IMR-90 (cell line): ENCODE measurements around the gene DCAKD. TPM values are rescaled to one million over a fixed set of nuclear protein-coding genes. Genes with fewer than 3 reads are reported as not detected.

Source experiments
- ATAC-seq: fragments of 200-7000 bp; cut with Tn5 transposase; 2 replicates; pipeline ENCODE4 v1.9.1; 2020; ENCODE audit warnings: low read depth, mild to moderate bottlenecking, moderate library complexity
- BruUV-seq: library from RNA; stranded (reverse); fragments of 400-500 nt; replicated peaks from 2 replicates; lab custom pipeline; 2021; lab: Mats Ljungman, UMichigan
- CTCF ChIA-PET: fragments of 300-600 bp; formaldehyde crosslinking; extraction: SDS; loops from one replicate; lab custom pipeline; 2021; ENCODE audit warnings: antibody characterized with exemption; lab: Yijun Ruan, JAX
- POLR2A ChIA-PET: fragments of 300-600 bp; sonication (Branson Sonifier 250); formaldehyde crosslinking; loops from one replicate; lab custom pipeline; 2022; ENCODE audit warnings: antibody characterized with exemption; ENCODE audit not compliant: unreplicated experiment; lab: Charles Lee
- DNase-seq: peaks from one replicate; pipeline ENCODE4 v3.0.0; 2013
- H2AFZ ChIP-seq: replicated peaks from 2 replicates; pipeline ENCODE3; 2013; ENCODE audit warnings: low read length, mild to moderate bottlenecking; ENCODE audit not compliant: poor library complexity
- H2AK5ac ChIP-seq: 2 replicates; pipeline ENCODE4 v1.6.1; 2013; ENCODE audit warnings: low read depth, low read length, inconsistent platforms
- H2AK9ac ChIP-seq: replicated peaks from 2 replicates; pipeline ENCODE3; 2013; ENCODE audit warnings: mild to moderate bottlenecking, low read depth, low read length, moderate library complexity; ENCODE audit not compliant: poor library complexity
- H2BK120ac ChIP-seq: 2 replicates; pipeline ENCODE4 v1.6.1; 2013; ENCODE audit warnings: low read depth, low read length, inconsistent platforms
- H2BK15ac ChIP-seq: 3 replicates; pipeline ENCODE4 v1.6.1; 2013; ENCODE audit warnings: low read depth, low read length, inconsistent platforms
- H2BK20ac ChIP-seq: 2 replicates; pipeline ENCODE4 v1.6.1; 2013; ENCODE audit warnings: low read depth, mild to moderate bottlenecking, inconsistent platforms, low read length, moderate library complexity
- H2BK5ac ChIP-seq: 2 replicates; pipeline ENCODE4 v1.6.1; 2013; ENCODE audit warnings: mild to moderate bottlenecking, low read depth, low read length, inconsistent platforms; ENCODE audit not compliant: poor library complexity, severe bottlenecking
- H3K14ac ChIP-seq: replicated peaks from 2 replicates; pipeline ENCODE4 v1.6.1; 2013; ENCODE audit warnings: low read depth, low read length, inconsistent platforms
- H3K18ac ChIP-seq: 2 replicates; pipeline ENCODE4 v1.6.1; 2013; ENCODE audit warnings: low read depth, low read length, control low read depth
- H3K23ac ChIP-seq: 2 replicates; pipeline ENCODE4 v1.6.1; 2013; ENCODE audit warnings: low read depth, low read length, inconsistent platforms
- H3K27ac ChIP-seq: 2 replicates; pipeline ENCODE4 v1.5.1; 2013; ENCODE audit warnings: mild to moderate bottlenecking, control low read depth, low read length; ENCODE audit not compliant: insufficient read depth
- H3K27me3 ChIP-seq: 2 replicates; pipeline ENCODE4 v1.6.1; 2013; ENCODE audit warnings: low read length; ENCODE audit not compliant: control insufficient read depth, insufficient read depth
- H3K36me3 ChIP-seq: 2 replicates; pipeline ENCODE4 v1.6.1; 2013; ENCODE audit warnings: low read length, mixed read lengths; ENCODE audit not compliant: control insufficient read depth, insufficient read depth
- H3K4ac ChIP-seq: 2 replicates; pipeline ENCODE4 v1.6.1; 2013; ENCODE audit warnings: low read depth, low read length, inconsistent platforms
- H3K4me1 ChIP-seq: 2 replicates; pipeline ENCODE4 v1.6.1; 2013; ENCODE audit warnings: low read length, mixed read lengths; ENCODE audit not compliant: control insufficient read depth, insufficient read depth
- H3K4me2 ChIP-seq: 2 replicates; pipeline ENCODE4 v1.6.1; 2013; ENCODE audit warnings: low read depth, mild to moderate bottlenecking, control low read depth, low read length, moderate library complexity
- H3K4me3 ChIP-seq: 2 replicates; pipeline ENCODE4 v1.5.1; 2013; ENCODE audit warnings: low read depth, mild to moderate bottlenecking, control low read depth, low read length, moderate library complexity; ENCODE audit not compliant: insufficient read depth
- H3K56ac ChIP-seq: 2 replicates; pipeline ENCODE4 v1.6.1; 2013; ENCODE audit warnings: low read length, inconsistent platforms; ENCODE audit not compliant: insufficient read depth; ENCODE audit errors: extremely low read depth
- H3K79me1 ChIP-seq, 2 experiments: 2 replicates each; pipeline ENCODE4 v1.6.1; 2013; ENCODE audit warnings: low read length in 2 of 2, inconsistent platforms in 1 of 2, low read depth in 1 of 2
- H3K9ac ChIP-seq: 2 replicates; pipeline ENCODE4 v1.6.1; 2013; ENCODE audit warnings: low read depth, low read length, control low read depth
- H3K9me1 ChIP-seq: 2 replicates; pipeline ENCODE4 v1.6.1; 2013; ENCODE audit warnings: low read length, inconsistent platforms; ENCODE audit not compliant: insufficient read depth
- H3K9me3 ChIP-seq: 2 replicates; pipeline ENCODE4 v1.6.1; 2013; ENCODE audit warnings: low read length; ENCODE audit not compliant: control insufficient read depth, insufficient read depth
- H4K20me1 ChIP-seq: 2 replicates; pipeline ENCODE4 v1.6.1; 2013; ENCODE audit warnings: low read length, inconsistent platforms; ENCODE audit not compliant: insufficient read depth
- H4K5ac ChIP-seq: 2 replicates; pipeline ENCODE4 v1.6.1; 2013; ENCODE audit warnings: mild to moderate bottlenecking, low read depth, low read length, control low read depth
- H4K8ac ChIP-seq, 2 experiments: 2 replicates each; pipeline ENCODE4 v1.6.1; 2013; ENCODE audit warnings: low read depth in 2 of 2, low read length in 2 of 2, control low read depth in 1 of 2, inconsistent platforms in 1 of 2
- H4K91ac ChIP-seq: 2 replicates; pipeline ENCODE4 v1.6.1; 2013; ENCODE audit warnings: low read depth, low read length, inconsistent platforms; ENCODE audit not compliant: insufficient read depth
- RAD21 ChIP-seq: IDR thresholded peaks from 2 replicates; pipeline ENCODE4 v1.6.1; 2012; ENCODE audit warnings: low read length, improper control_type of control experiment
- WGBS, 2 experiments: methylation state at CpG; one replicate each; pipeline versions ENCODE4 v1.1.5 to v1.1.7; 2013; ENCODE audit warnings: missing lambda C conversion rate in 2 of 2; ENCODE audit not compliant: insufficient read length in 1 of 2; ENCODE audit errors: extremely low coverage in 2 of 2; 5-methylcytosine and 5-hydroxymethylcytosine counted together
- dilution Hi-C: fragments of 300-500 bp; cut with HindIII; formaldehyde crosslinking; loops from one replicate; pipeline ENCODE4 v1.14.3; 2018; ENCODE audit warnings: low sequenced_read_pairs; ENCODE audit not compliant: unreplicated experiment
- in situ Hi-C: fragments of 300-500 bp; cut with MboI; formaldehyde crosslinking; loops from 3 replicates; pipeline ENCODE4 v1.14.3; 2019; ENCODE audit warnings: low sequenced_read_pairs, inconsistent platforms, mixed read lengths
- intact Hi-C: fragments of 100-400 bp; cut with micrococcal nuclease; formaldehyde crosslinking; loops from 2 replicates; pipeline ENCODE4 v1.10.0; 2022
- polyA plus RNA-seq, 3 experiments: library from polyadenylated mRNA; depleted of rRNA; stranded (reverse); fragments of >200 nt; gene quantifications; 2 replicates each; pipeline ENCODE4 v1.2.3, GENCODE V29; 2012; ENCODE audit warnings: low replicate concordance in 1 of 3
- total RNA-seq: library from RNA; depleted of rRNA; stranded (reverse); fragments of >200 nt; gene quantifications from 2 replicates; pipeline ENCODE4 v1.2.3, GENCODE V29; 2012
- TF ChIP-seq, protein P1 (sequence below): conservative IDR thresholded peaks from 2 replicates; pipeline ENCODE4 v1.5.1; 2012; ENCODE audit warnings: mild to moderate bottlenecking, low read depth, low read length, improper control_type of control experiment

The DCAKD gene
- total and polyA plus RNA-seq, 2 of the 4 experiments (the other 2 are of a cell fraction) = 31.3 to 47.9 TPM

DNA sequence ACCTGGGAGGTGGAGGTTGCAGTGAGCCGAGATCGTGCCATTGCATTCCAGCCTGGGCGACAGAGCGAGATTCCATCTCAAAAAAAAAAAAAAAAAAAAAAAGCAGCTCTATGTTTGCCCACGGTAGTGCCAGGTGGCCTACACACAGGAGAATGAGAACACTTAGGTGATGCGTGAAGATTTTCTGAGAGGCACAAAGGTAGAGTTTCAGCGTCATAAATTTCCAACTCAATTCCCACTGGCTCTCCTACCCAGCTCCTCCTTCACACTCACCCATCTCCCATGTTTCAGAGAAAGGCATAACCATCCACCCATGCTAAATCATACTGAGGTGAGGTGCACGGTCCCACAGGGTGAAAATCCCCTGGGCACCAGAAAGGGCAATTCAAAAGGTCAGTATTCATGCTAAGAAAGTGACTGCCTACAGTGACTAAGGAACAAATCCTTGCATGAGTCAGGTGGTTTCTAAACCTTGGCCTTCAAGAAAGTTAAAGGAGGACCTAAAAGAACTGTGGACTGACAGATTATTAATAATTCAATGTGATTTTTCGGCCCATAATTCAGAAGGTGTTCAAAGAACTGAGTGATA is 4.8 kb downstream of the DCAKD start:
- TF ChIP-seq, protein P1, sequence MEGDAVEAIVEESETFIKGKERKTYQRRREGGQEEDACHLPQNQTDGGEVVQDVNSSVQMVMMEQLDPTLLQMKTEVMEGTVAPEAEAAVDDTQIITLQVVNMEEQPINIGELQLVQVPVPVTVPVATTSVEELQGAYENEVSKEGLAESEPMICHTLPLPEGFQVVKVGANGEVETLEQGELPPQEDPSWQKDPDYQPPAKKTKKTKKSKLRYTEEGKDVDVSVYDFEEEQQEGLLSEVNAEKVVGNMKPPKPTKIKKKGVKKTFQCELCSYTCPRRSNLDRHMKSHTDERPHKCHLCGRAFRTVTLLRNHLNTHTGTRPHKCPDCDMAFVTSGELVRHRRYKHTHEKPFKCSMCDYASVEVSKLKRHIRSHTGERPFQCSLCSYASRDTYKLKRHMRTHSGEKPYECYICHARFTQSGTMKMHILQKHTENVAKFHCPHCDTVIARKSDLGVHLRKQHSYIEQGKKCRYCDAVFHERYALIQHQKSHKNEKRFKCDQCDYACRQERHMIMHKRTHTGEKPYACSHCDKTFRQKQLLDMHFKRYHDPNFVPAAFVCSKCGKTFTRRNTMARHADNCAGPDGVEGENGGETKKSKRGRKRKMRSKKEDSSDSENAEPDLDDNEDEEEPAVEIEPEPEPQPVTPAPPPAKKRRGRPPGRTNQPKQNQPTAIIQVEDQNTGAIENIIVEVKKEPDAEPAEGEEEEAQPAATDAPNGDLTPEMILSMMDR = no peak
- TF ChIP-seq RAD21 = no peak
- Histone ChIP-seq H3K14ac (peak overlapping the region; percentile 68; the same call in 1 of the 2 replicates), H3K9me1 (peaks cover 22% of the 10 kb centered on the region), H4K5ac (0 out of 2 replicates have a peak overlapping the region, but pooled peaks have one; percentile 24), H3K79me1 (peaks cover 55 to 83% of the 10 kb centered on the region in 2 experiments), H2BK120ac (no peak overlapping the region), H3K56ac (no peak overlapping the region; the same call in 1 of the 2 replicates), H3K18ac (no peak overlapping the region), H3K36me3 (0 out of 2 replicates have a peak, but pooled peaks cover 2% of the 10 kb centered on the region), H3K9ac (no peak overlapping the region), H4K20me1 (peaks cover 6% of the 10 kb centered on the region), H2BK20ac (no peak overlapping the region), H3K27me3 (no peaks in the 10 kb centered on the region), H2BK15ac (no peak overlapping the region), H2AK9ac (peak overlapping the region; percentile 44), H3K4me1 (peaks cover 15% of the 10 kb centered on the region), H3K23ac (peak overlapping the region; percentile 88; the same call in 1 of the 2 replicates), H3K4me2 (no peak overlapping the region), H3K4ac (peak overlapping the region; percentile 43), H3K4me3 (no peak overlapping the region), H4K8ac (0 out of 4 replicates have a peak overlapping the region, but pooled peaks of 1 of the 2 experiments have one; percentile 12), H3K27ac (no peak overlapping the region), H2BK5ac (peak overlapping the region; percentile 71), H3K9me3 (no peaks in the 10 kb centered on the region), H2AFZ (peak overlapping the region; percentile 51), H4K91ac (no peak overlapping the region), H2AK5ac (peak overlapping the region; percentile 36; the same call in 1 of the 2 replicates)
- peak; percentile 51 for DNase-seq
- dilution Hi-C loops (no loop called here), in situ Hi-C loops (no loop called here), intact Hi-C loops (no loop called here)
- POLR2A ChIA-PET = no interaction called here
- no TSS peak for BruUV-seq
- no peak for ATAC-seq
- CTCF ChIA-PET = interaction anchor here (1.1 to 1.6 kb wide), 2 partner anchors 89 to 127 kb away, joined by 3 to 4 read pairs; partner anchors contain the start of gene ACBD4
- no CpG with 5 or more reads among the region's 9 CpGs for WGBS, 2 experiments
